Suppressor macrophage treated with lipopolysaccharide for 1 hour (primary cell): ENCODE data around the gene MYLK.
A peak's percentile ranks its signal among the peaks of the same experiment; 100 is the strongest.

Experiments
- DNase-seq, 3 donors: peaks; one replicate each; pipeline ENCODE4 v3.0.0-alpha.2; 2020 to 2022

The MYLK gene

GRCh38 chr3:123571973-123572365 lies 312.2 kb downstream of the MYLK start:
- no peak for DNase-seq

- DNase-seq = peak; percentile 41 to 60 (median 50)
Measured at GRCh38 chr3:123571264-123571972, 312.7 kb downstream of the MYLK start.

- DNase-seq = no peak
Measured at GRCh38 chr3:123568875-123569274, 315.3 kb downstream of the MYLK start.

- DNase-seq = no peak
Measured at GRCh38 chr3:123568034-123568433, 316.1 kb downstream of the MYLK start.

GRCh38 chr3:123564056-123564455 lies 320.1 kb downstream of the MYLK start:
- DNase-seq = no peak

GRCh38 chr3:123562547-123562946 lies 321.6 kb downstream of the MYLK start:
- DNase-seq = no peak

- DNase-seq = no peak
Measured at GRCh38 chr3:123561188-123561587, 322.9 kb downstream of the MYLK start.
